ENCODE results near the gene HHIPL1. TPM values are rescaled to one million over a fixed set of nuclear protein-coding genes. Genes with fewer than 3 reads are reported as not detected.

The HHIPL1 gene
- total and polyA plus RNA-seq, 2 of the 8 experiments (the other 6 are each of a cell fraction or from before 2014, with no cell fraction given): 1.5 to 2.6 TPM

DNA sequence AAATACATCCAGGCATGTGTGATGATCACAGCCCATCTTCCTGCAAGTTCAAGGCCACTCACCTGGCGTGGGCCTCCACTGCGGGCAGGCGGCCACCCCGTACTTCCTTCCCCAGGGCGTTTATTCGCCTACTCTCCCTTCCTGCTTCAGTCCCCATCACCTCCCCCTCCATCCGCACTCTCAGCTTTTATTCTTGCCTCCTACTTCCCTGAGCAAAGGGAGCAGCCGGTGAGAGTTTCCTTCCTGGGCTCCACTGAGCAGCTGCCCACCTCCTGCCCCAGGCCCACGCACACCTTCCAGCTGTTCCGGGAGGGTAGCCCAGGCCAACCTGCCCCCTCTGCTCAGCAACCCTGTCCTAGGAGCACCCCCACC is 43.3 kb downstream of the HHIPL1 start (continued):
- TF ChIP-seq PHF8 (conservative IDR thresholded peaks at IDR 0.05; ENCODE audit: low read depth, low read length) (no peak), SP4 (IDR thresholded peaks at IDR 0.05; ENCODE audit: low read length) (no peak), KDM1A (IDR thresholded peaks at IDR 0.05; ENCODE audit: borderline replicate concordance, low read length) (no peak), TEAD4 (IDR thresholded peaks at IDR 0.05; ENCODE audit: low read depth, low read length) (no peak), NRF1 (IDR thresholded peaks at IDR 0.05; ENCODE audit: low read depth, low read length) (no peak)

All from H1 (cell line).